GM23338 (cell line): ENCODE data around the gene ZYX.

Experiments used
- CREB1 ChIP-seq: fragments of 250-450 bp; sonication (Bioruptor Pico); IDR thresholded peaks from 2 replicates; pipeline ENCODE4 v1.5.0; 2020; ENCODE audit warnings: low read depth, mild to moderate bottlenecking, moderate library complexity
- CTCF ChIP-seq, 2 experiments: fragments of 200-600 bp in 1 of 2; sonication (generic) in 1 of 2; conservative IDR thresholded peaks; 2 replicates each; pipeline versions ENCODE4 v1.5.1 to v1.6.1; 2016 to 2017; ENCODE audit warnings: antibody characterized with exemption in 2 of 2, low read depth in 2 of 2, mild to moderate bottlenecking in 2 of 2, moderate library complexity in 1 of 2
- EZH2phosphoT487 ChIP-seq: fragments of 200-600 bp; sonication (generic); IDR thresholded peaks from one replicate; pipeline ENCODE4 v1.8.1; 2018; ENCODE audit warnings: antibody characterized with exemption; ENCODE audit not compliant: unreplicated experiment
- POLR2AphosphoS5 ChIP-seq: IDR thresholded peaks from 2 replicates; pipeline ENCODE4 v1.6.1; 2016; ENCODE audit warnings: antibody characterized with exemption, low read depth
- TF ChIP-seq, protein P1 (sequence below): IDR thresholded peaks from one replicate; pipeline ENCODE4 v1.6.1; 2018; ENCODE audit warnings: antibody characterized with exemption; ENCODE audit not compliant: unreplicated experiment

GRCh38 chr7:143352531-143353002 lies 28.6 kb upstream of the ZYX start:
- TF ChIP-seq CTCF (conservative IDR thresholded peaks at IDR 0.05; ENCODE audit: low read depth in 2 of 2) (no peak), EZH2phosphoT487 (no peak), POLR2AphosphoS5 (no peak; the same call in 1 of the 2 replicates), CREB1 (CRISPR knock-in tag) (no peak)
- TF ChIP-seq, protein P1, sequence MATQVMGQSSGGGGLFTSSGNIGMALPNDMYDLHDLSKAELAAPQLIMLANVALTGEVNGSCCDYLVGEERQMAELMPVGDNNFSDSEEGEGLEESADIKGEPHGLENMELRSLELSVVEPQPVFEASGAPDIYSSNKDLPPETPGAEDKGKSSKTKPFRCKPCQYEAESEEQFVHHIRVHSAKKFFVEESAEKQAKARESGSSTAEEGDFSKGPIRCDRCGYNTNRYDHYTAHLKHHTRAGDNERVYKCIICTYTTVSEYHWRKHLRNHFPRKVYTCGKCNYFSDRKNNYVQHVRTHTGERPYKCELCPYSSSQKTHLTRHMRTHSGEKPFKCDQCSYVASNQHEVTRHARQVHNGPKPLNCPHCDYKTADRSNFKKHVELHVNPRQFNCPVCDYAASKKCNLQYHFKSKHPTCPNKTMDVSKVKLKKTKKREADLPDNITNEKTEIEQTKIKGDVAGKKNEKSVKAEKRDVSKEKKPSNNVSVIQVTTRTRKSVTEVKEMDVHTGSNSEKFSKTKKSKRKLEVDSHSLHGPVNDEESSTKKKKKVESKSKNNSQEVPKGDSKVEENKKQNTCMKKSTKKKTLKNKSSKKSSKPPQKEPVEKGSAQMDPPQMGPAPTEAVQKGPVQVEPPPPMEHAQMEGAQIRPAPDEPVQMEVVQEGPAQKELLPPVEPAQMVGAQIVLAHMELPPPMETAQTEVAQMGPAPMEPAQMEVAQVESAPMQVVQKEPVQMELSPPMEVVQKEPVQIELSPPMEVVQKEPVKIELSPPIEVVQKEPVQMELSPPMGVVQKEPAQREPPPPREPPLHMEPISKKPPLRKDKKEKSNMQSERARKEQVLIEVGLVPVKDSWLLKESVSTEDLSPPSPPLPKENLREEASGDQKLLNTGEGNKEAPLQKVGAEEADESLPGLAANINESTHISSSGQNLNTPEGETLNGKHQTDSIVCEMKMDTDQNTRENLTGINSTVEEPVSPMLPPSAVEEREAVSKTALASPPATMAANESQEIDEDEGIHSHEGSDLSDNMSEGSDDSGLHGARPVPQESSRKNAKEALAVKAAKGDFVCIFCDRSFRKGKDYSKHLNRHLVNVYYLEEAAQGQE, result no peak
